DMS153 treated with DMSO at 0.1 percent for 48 hours (cell line): ENCODE measurements around the gene CAMK1G.
A peak's percentile ranks its signal among the peaks of the same experiment; 100 is the strongest.

Experiments
- DNase-seq: peaks from one replicate; lab custom pipeline; 2025; ENCODE audit not compliant: unreplicated experiment; lab: John Stamatoyannopoulos, UW

The CAMK1G gene

DNA sequence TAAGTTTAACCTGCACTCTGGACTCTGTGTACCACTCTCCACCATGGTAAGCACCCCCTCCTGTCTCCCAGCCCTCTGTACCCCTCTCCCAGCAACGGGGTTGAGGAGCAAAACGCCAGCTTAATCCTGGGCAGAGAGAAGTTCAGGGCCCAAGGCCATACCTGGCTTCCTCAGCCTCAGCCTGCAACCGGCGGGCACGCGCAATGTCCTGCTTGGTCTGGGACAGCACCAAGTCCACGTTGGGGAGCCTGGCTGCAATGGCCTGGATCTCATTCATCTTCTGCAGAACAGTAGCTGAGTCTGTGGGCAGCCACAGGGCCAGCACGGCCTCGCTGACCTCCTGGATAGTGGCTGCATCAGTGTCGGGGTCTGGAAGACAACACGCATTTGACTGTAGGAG is 34.8 kb downstream of the CAMK1G start:
- DNase-seq: no peak

DNA sequence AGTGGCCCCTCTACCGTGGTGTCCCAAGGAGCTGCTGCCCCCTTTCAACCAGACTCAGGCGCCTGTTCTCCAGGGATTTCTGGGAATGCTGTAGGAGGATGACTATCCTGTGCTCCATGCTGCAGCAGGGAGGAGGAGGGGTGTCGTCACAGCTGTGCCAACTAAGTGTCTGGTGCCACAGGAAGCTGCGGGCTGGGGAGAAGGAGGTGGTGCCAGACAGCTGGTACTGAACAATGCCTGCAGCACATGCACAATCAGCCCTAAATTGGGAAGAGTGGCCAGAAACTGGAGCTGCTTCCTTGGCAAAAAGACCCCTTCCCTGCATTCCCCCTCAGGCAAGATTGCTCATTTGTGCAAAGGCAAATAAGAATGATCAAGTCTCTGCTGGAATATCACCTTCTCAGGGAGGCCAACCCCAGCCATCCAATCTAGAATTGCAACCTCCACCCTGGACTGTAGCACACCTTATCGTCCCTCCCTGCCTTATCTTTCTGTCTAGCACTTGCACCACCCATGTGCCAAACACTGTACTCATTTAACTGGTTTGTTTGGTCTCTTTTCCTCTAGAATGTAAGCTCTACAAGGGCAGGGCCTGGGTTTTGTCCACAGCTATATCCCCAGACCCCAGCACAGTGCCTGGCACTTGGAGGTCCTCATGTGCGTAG is 35.4 kb downstream of the CAMK1G start:
- peak; percentile 56 for DNase-seq

DNA sequence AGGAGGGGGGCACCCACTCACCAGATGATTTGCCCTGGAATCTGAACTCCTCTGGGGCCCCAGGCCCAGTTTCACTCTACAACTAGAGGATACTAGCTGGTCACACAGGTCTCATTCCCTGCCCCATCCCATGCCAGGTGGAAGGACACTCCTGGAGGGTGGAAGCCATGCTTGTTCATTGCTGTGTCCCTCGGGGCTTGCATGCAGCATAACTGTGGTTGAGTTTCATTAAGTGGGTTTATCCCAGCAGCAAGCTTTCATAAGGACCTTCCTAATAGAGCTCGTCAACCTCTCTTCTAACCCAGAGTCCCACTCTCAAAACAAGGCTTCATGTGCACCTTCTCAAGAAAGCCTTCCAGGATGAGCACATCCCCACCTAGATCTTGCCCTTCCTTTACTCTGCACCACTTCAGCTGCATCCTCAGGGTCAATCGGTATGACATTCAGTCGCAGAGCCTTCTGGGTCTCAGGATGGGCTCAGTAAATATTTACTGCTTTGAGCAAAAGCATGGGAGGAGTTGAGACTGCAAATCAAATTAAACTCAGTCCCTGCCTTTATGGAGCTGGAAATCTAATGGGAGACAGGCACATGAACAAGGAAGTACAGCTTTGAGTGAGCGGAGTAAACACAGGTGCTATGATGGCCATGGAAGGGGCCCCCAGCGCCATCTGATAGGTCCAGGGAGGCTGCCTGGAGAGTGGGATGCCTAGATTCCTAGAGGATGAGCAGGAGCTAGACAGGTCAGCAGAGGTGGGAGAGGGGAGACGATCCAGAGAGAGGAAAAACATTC is 36.4 kb downstream of the CAMK1G start:
- peak; percentile 87 for DNase-seq

DNA sequence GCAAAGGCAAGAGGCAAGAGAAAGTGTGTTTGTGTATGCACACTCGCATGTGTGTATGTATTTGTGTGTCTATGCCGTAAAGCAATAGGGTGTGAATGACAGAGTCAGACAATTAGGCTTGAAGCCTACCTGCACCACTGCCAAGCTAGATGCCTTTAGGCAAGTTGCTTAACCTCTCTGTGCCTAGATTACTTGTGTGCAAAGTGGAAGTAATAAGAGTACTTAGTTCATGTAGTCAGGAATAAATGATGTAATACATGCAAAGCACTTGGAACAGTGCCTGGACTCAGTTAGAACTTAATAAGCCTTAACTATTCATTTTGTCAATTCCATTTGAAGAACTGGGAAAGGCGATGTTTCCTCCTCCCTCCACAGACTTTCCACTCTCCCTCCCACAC is 37.0 kb downstream of the CAMK1G start:
- DNase-seq: peak; percentile 87

DNA sequence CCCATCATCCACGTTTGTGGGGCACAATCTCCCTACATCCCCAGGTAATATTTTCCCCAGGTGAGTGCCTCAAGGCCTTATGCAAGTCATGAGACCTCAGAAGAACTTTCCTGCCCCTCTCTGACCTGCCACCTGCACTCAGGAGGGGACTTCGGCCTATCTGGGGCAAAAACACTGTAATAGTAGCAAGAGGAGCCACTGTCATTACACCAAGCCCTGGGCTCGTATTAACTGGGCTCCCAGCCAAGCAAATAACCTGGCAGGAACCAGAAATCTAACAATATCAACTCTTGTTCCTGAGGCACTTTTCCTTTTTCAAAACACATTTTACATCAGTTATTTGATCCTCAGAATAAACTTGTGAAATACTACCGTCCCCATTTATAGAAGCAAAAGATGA is 37.8 kb downstream of the CAMK1G start:
- peak; percentile 50 for DNase-seq

DNA sequence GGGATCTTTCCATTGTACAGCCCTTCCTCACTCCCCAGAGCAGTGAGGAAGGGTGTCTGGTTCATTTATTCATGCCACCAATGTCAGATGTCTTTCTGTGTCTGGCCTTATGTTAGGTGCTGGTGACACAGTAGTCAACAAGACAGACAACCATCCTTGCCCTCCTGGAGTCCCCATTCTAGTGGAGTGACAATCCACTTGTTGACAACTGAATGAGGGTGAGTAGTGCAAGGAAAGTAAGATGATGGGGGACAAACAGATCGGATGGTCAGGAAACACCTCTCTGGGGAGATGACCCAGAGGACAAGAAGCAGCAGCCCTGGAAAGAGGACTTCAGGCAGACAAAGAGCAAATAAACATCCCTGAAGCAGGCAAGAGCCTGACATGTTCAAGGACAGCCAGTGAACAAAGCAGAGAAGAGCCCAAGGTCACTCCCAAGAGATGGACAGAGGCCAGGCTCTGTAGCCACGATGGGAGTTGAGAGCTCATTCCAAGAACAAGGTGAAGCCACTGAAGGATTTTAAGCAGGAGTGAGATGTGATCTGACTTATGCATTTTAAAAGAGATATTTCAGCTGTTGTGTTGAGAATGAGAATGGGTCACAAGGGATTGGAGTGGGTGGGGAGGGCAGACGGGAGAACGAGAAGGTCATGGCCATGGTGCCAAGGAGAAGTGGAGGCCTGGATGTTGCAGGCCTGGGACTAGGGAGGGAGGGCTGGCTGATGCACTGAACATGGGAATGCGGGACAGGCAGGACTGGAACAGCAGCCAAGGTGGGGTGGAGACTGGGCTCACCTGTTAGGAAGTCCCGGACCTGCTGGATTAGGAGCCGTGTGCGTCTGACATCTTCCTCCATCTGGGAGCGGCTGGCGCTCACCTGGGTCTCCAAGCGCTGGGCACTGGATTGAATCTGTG is 38.5 kb downstream of the CAMK1G start:
- no peak for DNase-seq

DNA sequence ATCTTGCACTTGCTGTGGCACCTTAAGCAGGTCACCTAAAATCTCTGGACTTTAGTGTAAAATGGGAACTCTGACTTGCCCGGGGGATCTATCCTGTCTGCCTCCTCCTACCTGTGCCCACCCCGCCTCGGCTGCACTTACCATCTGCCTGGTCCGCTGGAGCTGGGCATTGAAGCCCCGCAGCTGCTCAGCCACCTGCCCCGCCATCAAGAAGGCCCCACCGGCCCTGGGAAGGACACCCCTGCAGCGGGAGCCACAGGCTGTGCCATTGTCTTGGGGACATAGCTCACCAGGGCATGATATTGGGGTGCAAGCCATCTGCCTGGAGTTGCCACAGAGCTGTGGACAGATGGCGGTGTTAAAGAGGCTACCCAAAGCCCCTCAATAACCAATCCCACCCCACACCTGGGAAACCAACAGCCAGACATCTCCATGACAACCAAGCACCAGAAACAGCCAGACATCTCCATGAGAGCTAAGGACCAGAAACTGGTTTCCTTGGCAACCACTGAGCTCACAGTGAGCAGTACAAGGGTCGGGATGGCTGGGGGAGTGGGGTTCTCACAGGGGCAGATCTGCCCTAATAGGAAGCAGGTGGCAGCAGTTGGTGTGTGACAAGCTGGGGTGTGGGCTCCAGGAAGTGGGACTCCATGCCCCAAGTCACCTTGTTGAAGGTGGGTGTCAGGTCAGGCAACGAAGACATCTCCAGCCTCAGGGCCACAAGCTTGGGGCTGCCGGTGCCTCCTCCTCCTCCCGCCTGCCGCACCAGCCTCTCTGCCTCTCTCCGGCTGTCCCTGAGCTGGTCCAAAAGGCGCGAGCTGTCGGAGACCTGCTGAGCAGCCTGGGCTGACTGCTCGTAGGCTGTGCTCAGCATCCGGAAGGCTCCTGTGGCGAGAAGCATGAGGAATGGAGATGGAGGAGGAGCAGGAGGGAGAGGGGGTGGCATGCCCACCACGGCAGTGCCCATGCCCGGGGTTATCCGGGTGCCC is 39.6 kb downstream of the CAMK1G start:
- DNase-seq: no peak

DNA sequence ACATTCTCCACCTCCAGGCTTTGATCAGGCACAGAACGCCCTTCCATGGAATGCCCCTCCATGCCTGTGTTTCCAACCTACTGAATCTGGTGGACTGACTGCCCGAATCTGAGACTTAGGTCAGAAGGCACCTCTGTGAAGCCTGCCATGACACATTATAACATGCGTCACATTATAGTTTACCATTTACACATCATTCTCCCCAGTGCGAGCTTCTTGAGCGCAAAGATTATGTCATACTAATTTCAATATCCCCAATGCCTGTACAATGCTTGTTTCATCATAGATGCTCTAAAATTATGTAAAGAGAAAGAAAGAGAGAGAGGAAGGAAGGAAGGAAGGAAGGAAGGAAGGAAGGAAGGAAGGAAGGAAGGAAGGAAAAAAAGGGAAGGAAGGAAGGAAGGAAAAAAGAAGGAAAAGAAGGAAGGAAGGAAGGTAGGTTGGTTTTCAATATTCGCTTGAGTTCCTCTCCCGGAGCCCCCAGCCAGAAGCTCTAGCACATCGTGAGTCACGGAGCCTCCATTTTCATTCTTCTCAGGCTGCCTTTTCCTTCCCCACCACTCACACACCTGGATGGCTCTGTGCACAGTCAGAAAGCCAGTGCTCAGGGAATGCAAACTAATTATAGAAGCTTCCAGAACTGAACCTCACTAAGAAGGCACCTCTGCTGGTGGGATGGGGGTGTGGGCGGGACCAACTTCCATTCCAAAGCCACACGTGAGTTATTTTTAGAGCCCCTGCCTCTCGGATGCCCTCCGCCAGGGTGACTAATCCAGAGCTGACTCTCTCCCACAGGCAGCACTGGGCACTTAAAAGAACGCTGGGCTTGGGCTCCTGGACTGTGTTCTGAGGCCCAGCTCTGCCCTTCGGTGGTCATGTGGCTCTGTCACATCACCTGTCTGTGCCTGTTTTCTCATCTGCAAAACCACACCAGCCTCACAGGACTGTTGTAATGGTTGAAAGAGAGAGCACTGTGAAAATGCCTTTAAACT is 41.3 kb downstream of the CAMK1G start:
- DNase-seq: no peak

DNA sequence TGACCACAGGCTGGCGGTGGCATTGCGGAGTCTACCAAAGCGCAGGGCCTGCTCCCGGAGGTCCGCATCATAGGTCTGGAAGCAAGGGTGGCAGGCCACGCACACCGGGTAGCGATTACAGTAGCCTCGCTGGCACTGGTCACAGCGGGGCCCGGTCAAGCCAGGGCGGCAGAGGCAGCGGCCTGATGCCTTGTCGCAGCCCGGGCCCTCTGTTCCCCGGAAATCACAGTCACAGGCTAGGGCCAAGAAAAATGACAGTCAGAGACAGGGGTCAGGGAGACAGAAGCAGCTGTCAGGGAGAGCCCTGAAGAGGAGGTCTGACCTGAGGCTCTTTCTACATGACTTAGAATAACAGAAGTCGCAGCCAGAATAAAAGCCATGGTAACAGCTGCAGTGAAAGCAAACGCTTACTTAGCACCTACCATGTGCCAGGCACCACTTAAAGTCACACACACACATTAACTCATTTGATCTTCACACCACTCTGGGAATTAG is 42.3 kb downstream of the CAMK1G start:
- no peak for DNase-seq

DNA sequence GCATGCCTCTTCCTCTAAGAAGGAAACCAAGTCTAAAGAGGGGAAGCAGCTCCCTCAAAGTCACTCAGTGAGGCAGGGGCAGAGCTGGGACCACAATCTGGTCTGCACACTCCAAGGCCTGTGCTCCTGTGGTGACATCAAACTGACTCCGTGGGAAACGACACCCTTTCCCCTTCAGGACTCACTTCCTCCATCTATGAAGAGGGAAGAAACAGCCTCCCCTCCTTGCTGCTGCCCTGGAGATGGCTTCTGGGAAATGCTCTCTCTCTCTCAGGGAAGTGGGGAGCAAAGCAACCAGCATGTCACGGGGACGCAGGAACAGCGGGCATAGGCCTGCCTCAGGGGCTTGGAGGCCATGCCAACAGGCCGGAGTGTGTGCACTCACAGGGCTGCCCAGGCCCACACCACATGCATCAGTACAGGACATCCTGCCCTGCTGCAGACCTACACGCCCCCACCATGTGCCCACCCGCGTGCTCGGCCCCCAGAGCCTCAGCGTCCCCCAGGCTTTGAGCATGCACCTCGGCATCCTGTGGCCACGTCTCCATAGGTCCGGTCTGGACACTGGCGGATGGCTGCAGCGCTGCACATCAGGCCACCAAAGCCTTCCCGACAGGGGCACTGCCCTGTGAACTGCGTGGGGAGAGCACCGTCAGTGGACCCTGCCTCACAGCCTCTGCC is 43.0 kb downstream of the CAMK1G start:
- DNase-seq: no peak

DNA sequence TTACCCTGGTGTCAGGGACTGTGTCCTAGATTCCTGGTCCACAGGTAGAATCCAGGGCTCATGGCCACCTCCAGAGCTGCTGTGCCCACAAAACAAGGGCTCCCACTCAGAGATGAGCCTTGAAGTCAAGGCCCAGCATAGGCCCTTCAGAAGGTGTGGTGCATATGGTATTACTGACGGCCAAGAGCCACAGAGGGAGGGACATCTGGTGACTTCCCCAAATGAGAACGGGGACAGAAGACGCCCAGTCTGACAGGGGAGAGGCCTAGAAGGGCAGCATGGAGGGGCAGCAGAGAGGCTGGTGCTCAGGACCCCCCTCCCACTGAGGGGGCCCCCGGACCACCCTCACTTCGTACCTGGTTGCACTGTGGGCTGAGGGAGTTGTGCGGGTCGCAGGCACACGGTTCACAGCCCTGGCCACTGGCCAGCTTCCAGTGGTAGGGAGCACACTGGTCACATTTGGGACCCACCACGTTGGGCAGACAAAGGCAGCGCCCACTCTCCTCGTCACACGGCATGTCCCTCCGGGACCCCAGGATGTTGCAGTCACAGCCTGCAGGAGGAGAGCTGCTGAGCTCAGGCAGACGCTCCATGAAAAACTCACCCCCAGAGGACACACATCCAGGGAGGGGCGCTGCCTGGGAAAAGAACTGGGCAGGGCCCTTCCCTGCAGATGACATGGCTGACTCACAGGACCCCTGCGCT is 43.7 kb downstream of the CAMK1G start:
- no peak for DNase-seq

DNA sequence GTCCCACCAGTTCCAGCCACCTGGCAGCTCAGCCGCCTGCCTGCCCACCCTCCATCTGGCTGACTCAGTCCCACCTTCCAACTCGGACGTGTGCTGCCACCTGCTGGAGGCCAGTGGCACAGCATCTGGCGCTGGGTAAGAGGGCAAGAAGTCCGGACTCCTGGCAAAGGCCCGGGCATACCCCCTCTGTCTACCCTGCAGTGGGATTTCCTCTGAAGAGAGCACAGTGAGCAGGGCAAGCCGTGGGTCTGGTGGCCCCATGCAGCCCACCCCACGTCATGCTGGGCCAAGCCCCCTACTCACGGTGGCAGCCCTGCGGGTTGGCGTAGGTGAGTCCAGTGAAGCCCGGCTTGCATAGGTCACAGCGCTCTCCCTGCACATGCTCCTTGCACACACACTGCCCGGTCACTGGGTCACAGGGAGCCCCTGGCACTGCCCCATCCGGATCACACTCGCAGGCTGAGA is 44.2 kb downstream of the CAMK1G start:
- DNase-seq: peak; percentile 88

DNA sequence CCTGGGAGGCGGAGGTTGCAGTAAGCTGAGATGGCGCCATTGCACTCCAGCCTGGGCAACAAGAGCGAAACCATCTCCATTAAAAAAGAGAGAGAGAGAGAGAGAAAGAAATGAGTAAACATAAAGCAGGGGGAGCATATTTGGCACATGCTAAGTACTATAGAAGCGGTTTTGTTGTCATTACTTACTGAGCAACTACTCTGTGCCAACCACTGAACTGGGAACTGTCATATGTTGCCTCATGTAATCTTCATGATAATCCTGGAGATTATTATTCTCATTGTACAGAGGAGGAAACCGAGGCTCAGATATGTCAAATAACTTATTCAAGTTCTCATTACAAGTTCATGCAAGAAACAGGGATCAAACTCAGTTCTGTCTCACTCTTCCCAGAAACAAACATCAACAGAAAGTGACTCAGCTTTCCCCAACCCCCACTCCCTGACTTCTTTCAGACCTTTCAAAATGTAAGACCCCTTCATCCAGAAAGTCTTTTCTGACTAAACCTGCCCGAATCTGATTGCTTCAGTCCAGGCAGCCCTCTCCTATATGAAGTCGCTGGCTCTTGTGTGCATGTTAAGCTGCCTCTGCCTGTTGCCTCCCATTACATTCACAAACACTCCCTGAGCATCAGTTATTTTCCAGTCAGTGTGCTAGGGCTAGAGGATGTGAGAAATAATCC is 45.2 kb downstream of the CAMK1G start:
- no peak for DNase-seq

DNA sequence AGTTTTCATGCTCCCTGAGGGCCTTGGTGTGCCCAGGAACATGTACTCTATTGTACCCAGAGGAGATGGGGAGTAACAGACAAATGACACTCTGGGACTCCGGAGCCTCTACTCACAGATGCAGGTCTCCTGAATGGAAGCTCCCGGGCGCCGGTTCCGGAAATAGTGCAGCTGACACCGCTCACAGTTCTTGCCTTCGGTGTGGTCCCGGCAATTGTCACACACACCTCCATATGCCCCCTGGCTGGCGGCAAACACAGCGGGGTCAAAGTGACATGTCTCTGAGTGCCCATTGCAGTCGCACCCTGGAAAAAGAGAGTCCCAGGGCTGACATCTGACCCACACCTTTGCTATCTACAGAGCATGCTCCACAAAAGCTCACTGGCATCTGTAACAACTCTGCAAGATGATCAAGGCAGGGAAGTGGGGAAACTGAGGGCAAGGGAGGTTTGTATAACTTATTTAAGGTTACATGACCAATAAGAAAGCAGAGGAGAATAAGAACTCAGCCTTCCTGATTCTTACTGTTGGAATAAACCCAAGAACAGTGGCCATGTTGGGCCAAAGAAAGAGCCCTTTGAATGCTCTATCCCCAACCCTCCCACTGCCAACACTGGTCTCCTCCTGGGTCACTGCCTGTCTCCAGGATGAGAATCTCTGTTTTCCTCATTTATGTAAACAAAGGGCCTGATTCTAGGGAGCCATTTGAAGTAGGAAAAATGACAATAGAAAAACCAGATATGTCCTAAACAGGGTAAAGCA is 46.3 kb downstream of the CAMK1G start:
- no peak for DNase-seq

DNA sequence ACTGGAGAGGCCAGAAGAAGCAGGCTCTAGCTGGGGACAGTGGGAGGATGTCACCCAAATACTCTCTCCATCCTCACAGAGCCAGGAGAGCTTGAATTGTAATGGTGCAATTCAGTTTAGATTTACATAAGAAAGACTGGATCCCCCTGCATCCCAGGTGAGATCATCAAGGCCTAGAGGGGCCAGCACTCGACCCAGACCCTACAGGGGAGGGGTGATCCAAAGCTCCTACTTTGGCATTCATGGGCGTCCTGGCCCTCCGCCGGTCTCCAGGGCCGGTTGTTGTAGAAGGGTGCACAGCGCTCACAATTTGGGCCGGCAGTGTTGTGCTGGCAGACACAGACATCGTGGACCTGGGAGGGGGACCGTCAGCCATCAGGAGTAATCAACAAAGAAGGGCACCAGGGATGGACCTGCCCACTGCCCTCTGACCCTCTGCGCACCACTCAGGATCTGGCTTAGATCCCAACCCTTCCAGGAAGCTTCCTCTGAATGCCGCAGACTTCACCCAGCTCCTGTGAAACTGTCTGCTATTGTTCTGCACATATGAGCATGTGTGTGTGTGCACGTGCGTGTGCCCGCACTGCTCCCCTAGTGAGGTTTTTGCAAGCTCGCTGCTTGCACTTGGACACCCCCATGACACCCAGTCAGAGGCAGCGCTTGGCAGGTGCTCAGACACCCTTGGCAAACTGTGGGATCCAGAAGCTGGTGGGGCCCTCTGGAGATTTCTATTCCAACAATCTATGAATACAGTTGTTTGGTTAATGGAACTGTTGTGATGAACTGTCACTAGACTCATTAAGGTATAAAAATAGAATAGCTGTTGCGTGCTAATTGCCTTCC is 47.1 kb downstream of the CAMK1G start:
- DNase-seq: peak; percentile 32
